Temporal lobe (tissue), 1 donor: ENCODE measurements around the gene RNF14. TPM values are rescaled to one million over a fixed set of nuclear protein-coding genes. Genes with fewer than 3 reads are reported as not detected.

Experiments used
- total RNA-seq: library from RNA; depleted of rRNA; stranded (reverse); fragments of >200 nt; gene quantifications from one replicate; pipeline ENCODE4 v1.2.3, GENCODE V29; 2014

Gene RNF14
- total RNA-seq, 1 donor from 2014 or later = 41.8 TPM

Other genes starting within 250 kb of the RNF14 start
- 49.2 TPM for gene PCDH1, start 90.7 kb upstream of the RNF14 start, total RNA-seq
- 34.4 TPM for gene DELE1, start 45.2 kb upstream of the RNF14 start, total RNA-seq
- 3.4 TPM for gene PCDH12, start 10.9 kb upstream of the RNF14 start, total RNA-seq
- gene GNPDA1, start 43.9 kb downstream of the RNF14 start, total RNA-seq = 16.0 TPM
- gene NDFIP1, start 139.7 kb downstream of the RNF14 start, total RNA-seq = 174 TPM